ENCODE data around the gene CFAP73.
A peak's percentile ranks its signal among the peaks of the same experiment; 100 is the strongest.

Gene CFAP73

DNA sequence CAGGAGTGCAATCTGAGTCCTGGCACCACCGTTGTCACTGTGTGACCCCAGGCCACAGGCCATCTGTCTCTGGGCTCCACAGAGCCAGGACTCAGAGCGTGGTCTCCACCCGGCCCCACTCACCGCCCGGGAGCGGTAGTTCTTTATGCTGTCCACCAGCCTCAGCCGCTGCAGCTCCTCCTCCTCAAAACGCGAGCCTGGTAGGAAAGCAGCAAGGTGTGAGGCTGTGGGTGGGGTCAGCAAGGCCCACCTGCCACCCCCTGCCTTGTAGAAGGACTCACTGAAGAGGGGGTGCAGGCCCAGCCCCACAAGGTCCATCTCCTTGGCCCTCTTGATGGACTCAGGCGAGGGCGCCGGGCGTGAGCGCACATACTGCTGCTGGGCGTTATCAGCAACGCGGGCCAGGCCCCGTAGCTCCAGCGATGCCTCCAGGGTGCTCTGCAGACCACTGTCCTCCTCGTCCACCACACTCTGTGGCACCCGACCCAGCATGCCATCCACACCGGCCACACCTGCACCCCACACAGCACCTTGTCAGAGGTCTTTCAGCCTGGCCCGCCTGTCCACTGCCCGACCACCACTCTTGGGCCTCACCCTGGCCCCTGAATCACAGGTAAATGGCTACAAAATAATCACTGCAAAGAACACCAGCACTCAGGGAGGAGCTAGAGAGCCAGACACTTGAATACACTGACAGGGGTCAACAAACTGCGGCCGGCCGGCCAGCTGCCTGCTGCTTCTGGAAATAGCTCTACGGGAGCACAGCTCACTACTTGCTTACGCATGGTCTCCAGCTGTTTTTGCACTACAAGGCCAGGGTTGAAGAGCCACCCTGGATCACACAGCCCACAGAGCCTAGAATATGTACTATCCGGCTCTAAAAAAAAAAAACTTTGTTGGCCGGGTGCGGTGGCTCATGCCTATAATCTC lies 16.3 kb downstream of the CFAP73 start:
- DNase-seq = no peak

DNA sequence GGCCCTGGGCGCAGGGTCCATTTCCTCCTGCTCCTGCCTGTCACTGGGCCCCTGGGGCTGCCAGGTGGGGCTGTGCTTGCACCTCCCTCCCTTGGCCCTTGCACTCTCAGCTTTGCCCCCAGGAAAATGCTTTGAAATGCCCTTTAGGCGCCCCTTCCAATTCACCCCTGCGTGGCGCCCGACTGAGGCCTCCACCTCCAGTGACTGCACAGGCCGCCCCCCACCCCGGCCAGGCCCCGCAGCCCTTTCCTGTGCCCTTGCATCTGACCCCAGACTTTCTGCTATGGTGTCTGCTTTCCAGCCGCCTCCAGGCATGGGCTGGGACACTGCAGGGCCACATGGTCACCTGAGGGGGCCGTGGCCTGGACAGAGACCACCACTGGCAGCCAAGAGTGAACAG lies 18.3 kb downstream of the CFAP73 start:
- DNase-seq = no peak

DNA sequence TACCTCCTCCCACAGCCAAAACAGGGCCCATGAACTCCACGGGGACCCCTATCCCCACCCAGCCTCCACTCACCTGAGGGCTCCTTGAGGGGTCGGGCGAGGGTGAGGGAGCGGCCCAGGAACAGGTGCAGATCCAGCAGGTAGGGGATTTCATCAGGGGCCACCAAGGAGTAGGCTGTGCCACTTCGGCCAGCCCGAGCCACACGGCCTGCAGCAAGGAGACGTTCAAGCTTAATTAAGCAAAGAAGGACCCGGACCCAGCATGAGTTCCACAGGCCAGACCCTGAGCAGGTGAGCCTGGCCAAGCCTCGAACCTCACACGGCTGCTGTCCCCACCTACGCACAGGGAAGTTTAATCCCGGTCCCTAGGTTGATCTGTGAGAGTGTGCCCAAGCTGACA lies 20.2 kb downstream of the CFAP73 start:
- DNase-seq = no peak

DNA sequence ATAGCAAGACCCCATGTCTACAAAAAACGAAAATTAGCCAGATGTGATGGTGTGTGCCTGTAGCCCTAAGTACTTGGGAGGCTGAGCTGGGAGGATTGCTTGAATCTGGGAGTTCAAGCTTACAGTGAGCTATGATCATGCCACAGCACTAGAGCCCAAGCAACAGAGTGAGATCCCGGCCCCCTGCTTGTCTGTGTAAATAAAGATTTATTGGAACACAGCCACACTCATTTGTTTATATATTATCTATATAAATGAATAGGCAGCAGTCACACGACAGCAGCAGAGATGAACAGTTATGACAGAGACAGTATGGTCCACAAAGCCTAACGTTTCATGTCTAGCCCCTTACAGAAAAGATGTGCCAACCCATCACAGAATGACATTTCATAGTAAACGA lies 20.9 kb downstream of the CFAP73 start:
- no peak for DNase-seq

DNA sequence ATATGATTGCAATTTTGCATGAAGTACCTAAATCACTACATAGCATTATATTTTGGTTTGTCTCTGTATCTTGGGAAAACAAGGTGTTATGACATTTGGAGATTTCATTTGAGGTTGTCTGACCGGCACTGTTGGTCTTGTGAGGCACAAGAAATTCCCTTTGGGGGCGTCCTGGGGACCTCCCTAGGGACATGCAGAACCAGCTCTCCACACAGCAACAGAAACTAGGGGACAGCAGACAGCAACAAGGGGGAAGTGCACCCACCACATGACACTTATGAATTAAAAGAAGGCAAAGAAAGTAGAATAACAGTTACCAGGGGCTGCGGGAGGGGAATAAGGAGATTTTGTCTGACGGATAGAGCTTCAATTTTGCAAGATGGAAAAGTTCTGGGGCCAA lies 21.4 kb downstream of the CFAP73 start:
- no peak for DNase-seq

DNA sequence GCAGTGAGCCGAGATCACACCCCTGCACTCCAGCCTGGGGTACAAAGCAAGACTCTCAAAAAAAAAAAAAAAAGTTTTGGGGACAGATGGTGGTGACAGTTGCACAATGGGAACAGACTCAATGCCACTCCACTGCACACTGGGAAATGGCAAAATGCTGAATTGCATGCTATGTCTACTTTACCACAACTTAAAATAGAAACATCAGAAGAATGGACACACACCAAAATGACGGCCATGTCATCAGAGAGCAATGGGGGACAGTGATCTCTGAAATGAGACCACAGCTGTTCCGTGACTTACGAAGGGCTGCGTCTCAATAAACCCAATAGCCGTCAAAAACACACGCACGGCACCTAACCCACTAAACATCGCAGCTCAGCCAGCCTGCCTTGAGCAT lies 22.0 kb downstream of the CFAP73 start:
- DNase-seq = no peak

DNA sequence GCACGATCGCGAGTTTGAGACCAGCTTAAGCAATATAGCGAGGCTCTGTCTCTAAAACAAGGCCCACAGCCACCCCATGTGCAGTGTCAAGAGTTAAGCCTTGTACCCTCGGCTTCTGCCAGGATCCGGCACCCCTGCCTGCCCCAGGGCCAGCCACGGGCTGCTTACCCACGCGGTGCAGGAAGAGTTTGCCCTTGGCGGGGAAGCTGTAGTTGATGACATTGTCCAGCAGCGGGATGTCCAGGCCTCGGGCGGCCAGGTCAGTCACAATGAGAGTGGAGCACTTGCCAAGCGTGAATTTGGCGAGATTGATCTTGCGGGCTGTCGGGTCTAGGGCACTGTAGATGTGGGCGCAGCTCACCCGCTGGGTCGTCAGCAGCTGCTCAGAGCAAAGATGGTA lies 22.7 kb downstream of the CFAP73 start:
- no peak for DNase-seq

DNA sequence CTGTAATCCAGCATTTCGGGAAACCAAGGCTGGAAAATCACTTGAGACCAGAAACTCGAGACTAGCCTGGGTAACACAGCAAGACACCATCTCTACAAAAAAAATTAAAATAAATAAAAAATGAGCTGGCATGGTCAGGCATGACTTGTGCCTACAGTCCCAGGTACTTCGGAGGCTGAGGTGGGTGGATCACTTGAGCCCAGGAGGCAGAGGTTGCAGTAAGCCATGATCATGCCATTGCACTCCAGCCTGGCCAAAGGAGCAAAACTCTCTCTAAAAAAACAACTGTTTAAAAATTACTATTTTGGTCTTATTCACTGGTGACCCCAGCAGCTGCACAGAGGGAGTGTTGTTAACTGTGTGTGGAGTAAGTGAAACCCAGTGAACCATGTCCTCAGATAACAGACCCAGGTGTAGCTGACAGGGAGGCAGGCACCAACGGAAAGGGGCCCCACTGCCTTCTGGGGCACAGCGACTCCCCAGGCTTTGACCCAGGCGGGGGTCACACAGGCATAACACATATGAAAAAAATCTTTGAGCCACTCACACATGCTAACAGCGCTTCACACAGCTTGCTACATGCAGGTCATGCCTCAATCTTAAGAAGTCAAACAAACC lies 23.7 kb downstream of the CFAP73 start:
- no peak for DNase-seq

DNA sequence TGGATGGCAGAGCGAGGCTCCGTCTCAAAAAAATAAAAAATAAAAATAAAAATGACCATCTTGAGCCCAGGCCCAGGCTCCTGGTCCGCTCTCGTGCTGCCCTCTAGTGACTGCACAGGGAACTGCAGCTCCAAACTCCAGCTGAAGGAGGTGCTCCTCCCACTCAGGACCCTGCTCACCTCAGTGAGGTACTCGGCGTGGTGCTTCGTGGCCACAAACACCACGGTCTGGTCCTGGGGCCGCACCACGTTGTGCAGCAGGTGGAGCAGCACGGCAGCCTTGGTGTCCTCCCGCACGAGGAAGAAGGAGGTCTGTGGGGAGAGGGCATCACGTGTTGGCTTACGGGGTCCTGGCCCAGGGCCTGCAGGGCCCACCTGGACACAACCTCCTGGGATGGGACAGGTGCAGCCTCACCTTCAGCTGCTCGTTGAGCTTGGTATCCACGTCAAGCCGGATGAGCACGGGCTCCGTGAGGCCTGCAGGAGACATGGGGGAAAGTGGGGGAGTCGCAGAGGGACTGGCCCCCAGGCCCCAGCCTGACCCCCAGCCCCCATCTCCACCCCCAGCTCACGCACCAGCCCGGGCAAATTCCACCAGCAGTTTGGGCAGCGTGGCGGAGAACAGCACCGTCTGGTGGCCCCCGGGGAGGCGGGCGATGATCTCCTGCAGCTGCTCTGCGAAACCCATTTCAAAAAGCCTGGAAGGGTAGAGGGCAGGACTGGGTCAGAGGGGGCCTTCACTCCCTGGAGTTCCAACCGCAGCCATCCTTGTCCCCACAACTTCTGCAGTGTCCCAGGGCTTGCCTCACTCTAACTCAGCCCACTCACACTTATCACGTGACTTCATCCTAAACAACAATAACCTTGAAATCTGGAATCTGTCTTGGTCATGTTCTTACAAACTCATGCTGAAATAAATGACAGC lies 25.2 kb downstream of the CFAP73 start:
- DNase-seq = peak in 11 of 14 donors; percentile 4 to 59 (median 30)

DNA sequence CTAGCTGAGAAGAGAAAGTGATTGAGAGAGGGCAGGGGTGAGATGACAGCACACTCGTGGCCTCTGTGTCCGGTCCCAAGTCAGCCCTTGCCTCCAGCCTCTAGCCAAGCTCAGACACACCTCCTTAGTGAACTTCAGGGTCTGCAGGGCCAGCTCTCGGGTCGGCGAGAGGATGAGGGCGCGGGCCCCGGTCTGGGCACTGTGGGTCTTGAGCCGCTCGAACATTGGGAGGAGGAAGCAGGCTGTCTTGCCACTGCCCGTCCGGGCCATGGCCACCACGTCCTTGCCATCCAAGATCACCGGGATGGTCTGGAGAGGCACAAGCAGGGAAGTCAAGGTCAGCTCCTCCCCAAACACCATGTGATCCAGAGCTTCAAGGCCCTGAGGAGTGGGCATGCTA lies 29.5 kb downstream of the CFAP73 start:
- no peak for DNase-seq

DNA sequence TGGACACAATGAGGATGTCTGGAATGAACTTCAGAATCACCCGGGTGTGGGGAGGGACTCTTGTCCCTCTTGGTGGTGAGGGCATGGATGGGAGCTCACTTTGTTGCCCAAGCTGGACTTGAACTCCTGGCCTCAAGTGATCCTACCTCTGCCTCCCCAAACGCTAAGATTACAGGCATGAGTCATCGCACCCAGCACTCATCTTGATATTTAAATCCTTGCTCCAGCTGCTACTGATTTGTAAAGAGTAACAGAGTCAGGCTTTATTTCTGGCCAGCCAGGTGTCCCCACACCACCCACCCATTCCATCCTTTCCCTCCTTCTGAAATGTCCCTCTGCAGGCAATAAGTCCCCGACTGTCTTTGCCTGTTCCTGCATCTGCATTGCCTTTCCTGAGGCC lies 30.8 kb downstream of the CFAP73 start:
- no peak for DNase-seq

DNA sequence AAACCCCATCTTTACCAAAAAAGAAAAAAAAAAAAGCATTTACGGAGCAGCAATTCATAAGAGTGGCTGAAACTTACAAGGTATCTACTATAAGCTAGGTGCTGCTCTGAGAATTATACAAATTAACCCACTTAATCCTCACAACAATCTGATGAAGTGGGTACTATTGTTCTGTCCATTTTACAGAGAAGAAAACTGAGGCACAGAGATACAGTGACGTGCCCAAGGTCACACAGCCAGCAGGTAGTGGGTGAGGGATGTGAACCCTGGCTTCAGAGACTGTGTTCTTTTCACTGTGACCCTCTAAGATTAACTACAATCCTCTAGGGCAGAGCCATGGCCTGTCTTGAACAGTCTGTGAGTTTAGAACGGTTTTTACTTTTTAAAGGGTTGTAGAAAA lies 32.5 kb downstream of the CFAP73 start:
- no peak for DNase-seq

DNA sequence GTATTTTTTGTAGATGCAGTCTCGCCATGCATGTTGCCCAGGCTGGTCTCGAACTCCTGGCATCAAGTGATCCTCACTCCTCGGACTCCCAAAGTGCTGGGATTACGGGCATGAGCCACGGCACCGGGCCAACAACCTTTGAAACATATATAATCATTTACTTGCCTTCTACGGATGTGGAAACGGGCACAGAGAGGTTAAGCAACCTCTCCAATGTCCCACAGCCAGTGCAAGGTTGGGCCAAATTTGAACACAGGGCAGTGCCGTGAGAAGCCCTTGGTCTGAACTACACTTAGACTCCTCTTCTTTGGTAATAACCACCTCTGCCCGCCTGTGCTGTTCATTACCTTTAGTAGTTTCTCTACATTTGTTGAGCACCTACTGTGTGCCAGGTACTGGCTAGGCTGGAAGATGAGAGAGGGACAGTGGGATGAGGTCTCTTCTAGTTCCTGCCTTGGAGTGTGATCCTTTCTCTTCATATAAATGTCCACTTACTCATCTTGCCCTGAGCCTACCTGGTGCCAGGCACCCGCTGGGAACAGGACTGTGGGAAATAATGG lies 33.6 kb downstream of the CFAP73 start:
- DNase-seq = no peak

DNA sequence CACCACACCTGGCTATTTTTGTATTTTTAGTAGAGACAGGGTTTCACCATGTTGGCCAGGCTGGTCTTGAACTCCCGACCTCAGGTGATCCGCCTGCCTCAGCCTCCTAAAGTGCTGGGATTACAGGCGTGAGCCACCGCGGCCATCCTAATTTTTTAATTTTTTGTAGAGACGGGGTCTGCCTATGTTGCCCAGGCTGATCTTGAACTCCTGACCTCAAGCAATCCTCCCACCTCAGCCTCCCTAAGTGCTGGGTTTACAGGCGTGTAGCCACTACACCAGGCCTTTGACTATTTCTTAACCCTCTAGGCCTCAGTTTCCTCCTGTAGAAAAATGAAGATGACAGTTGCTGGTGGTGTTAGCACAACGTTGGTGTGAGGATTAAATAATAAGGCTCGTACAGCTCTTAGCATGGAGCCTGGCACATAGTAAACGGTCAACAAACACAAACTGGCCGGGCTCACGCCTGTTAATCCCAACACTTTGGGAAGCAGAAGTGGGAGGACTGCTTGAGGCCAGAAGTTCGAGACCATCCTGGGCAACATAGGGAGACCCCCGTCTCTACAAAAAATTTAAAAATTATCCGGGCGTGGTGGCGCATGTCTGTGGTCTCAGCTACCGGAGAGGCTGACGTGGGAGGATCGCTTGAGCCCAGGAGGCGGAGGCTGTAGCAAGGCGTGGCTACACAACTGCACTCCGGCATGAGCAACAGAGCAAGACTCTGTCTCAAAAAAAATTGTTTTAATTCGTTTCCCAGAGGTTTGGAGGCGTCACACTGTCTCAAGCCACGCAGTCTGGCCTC lies 34.8 kb downstream of the CFAP73 start:
- no peak for DNase-seq

DNA sequence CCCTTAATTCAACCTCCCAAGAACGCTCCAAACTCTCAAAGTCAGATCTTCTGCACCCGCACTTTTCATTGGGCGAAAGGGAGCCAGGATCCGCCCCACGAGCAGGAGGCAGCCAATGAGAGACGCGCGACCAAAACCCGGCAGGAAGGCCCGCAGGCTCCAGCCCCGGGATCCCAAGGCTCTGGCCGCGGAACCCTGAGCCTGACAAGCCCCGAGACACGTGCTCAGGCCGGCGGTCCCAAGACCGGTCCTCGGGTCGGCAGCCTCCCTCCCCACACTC lies 35.3 kb downstream of the CFAP73 start:
- peak; percentile 52 to 91 (median 79) for DNase-seq

DNA sequence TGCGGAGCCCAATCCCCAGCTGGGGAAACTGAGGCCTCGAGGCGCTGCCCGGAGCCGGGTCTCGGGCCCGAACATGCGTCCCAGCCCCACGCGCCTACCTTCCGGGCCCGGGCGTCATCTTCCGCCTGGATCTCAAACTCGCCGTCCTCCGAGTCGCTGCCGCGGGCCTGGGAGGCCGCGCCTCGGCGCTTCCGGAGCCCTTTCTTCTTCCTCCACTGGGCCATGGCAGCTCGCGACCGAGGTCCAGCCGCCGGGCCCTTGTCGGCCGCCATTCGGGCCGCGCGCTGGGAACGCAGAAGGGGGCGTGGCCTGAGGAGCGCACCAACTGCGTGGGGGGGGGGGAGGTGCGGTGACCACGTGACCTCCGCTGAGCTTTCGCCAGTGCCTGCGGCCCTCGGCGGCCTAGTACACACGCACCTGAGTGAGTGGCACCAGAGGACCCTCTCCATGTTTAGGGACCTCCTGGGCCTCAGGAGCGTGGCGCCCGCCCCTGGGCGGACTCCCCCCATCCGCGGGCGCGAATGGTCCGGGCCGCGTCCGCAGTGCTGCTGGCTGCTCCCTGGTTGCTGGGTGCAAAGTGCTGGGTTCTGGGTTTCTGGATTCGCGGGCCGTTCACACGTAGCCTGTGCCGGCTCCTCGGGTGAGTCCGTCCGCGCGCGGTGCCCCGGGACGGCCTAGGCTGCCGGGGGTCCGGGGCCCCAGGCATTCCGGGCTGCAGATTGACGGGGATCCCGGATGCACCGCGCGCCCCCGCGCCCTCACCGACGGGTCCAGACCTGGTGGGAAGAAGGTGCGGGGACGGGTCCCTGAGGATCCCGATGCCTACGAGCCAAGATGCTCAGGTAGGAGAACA lies 35.9 kb downstream of the CFAP73 start, which contains the start of the genes DDX54 and RITA1:
Gene DDX54, minus strand, starts transcription at position 299 of the 853 bp plus-strand sequence. Its CDS starts 27 bp downstream, at position 272.
Gene RITA1, plus strand, starts transcription at position 542 of the 853 bp plus-strand sequence. CDS start 1,026 bp downstream, outside the sequence.
- peak; percentile 61 to 94 (median 84) for DNase-seq

DNA sequence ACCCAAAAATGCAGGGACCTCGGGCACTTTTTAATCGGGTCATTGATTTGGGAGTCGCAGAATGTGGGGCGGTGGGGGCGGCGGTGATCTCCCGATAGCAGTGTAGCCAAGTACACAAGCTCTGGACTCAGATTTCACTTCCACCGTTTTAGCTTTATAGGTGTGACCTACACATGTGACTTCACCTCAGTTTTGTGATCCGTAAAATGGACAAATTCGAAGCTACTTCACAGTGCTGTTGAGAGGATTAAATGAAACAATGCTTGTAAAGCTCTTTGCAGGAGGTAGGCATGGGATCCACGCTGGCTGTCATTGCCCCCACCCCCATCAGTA lies 36.5 kb downstream of the CFAP73 start:
- no peak for DNase-seq

DNA sequence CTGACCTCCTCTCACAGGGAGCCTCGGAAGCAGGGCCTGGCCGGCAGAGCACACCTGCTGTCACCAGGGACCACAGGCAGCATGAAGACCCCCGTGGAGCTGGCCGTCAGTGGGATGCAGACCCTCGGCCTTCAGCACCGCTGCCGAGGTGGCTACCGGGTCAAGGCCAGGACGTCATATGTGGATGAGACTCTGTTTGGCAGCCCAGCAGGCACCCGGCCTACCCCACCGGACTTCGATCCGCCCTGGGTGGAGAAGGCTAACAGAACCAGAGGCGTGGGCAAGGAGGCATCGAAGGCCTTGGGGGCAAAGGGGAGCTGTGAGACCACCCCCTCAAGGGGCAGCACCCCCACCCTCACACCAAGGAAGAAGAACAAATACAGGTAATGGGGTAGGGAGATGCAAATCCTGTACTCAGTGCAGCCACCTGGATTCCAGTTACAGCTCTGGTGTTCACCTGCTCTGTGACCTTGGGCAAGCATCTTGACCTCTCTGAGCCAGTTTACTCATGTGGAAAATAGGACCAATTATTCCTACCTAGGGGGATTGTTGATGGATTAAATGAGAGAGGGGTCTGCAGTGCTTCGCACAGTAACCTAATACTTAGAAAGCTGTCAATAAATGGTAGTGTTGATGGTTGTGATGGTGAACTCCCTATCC lies 37.3 kb downstream of the CFAP73 start:
- no peak for DNase-seq

DNA sequence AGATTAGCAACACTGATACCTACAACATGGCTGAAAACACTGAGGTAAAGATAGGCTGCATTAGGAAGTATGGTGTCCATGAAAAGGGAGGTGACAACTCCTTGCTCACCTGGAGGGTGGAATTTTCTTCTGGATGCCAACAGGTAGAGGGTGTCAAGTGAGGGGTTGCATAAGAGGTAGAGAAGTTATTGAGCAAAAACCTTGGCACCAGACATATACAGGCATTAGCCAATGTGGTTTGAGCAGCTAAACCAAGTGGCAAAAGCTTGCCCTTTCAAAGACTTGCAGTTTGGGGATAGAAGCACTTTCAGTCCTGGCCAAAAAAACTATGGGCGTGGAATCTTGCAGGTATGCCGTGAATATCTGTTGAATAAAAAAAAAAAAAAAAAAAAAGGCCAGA lies 39.8 kb downstream of the CFAP73 start:
- no peak for DNase-seq

DNA sequence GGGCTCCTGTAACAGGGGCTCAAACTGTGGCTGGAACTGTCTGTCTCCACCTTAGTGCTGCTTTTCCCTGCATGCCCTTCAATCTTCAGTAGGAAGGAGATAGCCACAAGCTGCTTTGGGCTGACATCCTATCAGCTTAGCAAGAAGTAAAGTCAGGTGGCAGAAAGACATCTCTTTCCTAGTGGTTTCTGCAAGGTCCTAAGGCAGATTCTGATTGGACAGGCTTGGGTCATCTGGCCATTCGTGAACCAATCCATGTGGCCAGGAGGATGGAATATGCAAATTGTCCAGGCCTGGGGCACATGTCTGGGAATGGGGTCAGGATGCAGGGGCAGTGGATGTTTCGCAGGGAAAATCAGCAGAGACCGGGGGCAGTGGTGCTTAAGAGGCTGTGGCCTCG lies 41.2 kb downstream of the CFAP73 start:
- peak in 1 of 14 donors; percentile 33 for DNase-seq

Data from C1 segment of cervical spinal cord (tissue), 14 donors.